ENCODE data around the gene NFKBIA.

NFKBIA gene

DNA sequence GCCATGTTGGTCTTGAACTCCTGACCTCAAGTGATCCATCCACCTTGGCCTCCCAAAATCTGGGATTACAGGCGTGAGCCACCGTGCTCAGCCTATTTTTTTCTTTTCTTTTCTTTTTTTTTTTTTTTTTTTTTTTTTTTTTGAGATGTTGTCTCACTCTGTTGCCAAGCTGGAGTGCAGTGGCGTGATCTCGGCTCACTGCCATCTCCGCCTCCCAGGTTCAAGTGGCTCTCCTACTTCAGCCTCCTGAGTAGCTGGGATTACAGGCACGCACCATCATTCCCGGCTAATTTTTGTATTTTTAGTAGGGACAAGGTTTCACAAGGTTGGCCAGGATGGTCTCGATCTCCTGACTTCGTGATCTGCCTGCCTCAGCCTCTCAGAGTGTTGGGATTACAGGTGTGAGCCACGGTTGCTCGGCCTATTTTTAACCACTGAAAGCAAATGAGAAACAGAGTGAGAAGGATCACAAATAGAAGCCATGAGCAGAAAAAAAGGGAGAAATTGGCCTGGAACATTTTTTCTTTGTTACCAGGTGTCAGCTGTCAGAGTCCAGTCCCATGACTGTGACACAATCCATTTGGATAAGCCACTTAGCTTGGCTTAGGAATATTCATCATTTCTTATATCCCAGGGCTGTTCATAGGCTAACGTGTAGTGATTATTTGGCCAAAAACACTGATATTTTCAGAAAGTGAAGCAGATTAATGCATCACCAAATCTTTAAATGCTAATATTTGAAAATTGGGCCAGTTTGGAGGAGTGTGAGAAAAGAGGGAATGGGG lies 7.9 kb upstream of the NFKBIA start:
- no peak overlapping the region for H3K4me3 ChIP-seq (replicated peaks; ENCODE audit: low read depth, low read length)
- H3K36me3 ChIP-seq (ENCODE audit: control insufficient read depth, insufficient read depth, low read length): no peaks in the 10 kb centered on the region
- no peaks in the 10 kb centered on the region for H3K27me3 ChIP-seq (replicated peaks; ENCODE audit: control insufficient read depth, insufficient read depth, low read length)
- DNase-seq (ENCODE audit: extremely low read depth, insufficient read length): no peak
- TF ChIP-seq CTCF (IDR thresholded peaks at IDR 0.05; ENCODE audit: insufficient read depth, low read length, poor library complexity, severe bottlenecking): no peak

DNA sequence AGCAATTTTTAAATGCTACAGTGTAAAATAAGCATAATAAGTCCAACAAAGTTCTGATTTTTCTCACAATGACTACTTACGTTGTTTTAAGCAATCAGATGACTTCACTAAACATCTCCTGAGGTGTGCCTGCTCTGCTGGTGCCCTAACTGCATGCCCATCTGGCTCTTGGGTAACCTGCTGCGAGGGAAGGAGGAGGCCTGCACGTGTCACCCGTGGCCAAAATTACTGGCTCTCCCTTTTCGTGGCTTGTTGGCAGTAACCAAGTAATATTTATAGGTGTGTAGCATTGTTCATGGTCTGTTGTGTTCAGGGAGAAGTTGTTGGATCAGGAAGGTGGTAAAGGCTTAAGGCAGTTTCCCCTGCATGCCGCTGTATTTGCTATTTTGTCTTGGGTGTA lies 6.3 kb upstream of the NFKBIA start:
- Histone ChIP-seq H3K27me3 (replicated peaks; ENCODE audit: control insufficient read depth, insufficient read depth, low read length) (no peaks in the 10 kb centered on the region), H3K36me3 (ENCODE audit: control insufficient read depth, insufficient read depth, low read length) (no peaks in the 10 kb centered on the region), H3K4me3 (replicated peaks; ENCODE audit: low read depth, low read length) (no peak overlapping the region)
- TF ChIP-seq CTCF (IDR thresholded peaks at IDR 0.05; ENCODE audit: insufficient read depth, low read length, poor library complexity, severe bottlenecking): no peak
- DNase-seq (ENCODE audit: extremely low read depth, insufficient read length): no peak

DNA sequence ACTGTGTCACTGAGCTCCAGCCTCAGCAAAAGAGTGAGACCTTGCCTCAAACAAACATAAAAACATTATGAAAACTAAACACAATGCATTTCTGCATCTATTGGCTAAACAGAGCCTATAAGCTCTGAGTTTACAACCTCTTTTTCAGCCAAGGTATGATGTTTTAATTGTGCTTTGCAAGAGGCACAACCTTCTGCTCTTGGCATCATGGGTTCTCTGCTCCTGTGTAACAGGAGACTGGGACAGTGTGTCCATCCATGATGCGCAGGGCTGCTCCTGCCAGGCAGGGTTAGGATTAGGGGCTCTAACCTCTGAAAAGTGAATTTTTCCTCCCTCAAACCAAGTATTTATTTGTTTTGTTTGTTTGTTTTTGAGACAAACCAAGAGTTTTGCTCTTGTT lies 5.0 kb upstream of the NFKBIA start:
- Histone ChIP-seq H3K36me3 (ENCODE audit: control insufficient read depth, insufficient read depth, low read length) (no peaks in the 10 kb centered on the region), H3K4me3 (replicated peaks; ENCODE audit: low read depth, low read length) (no peak overlapping the region), H3K27me3 (replicated peaks; ENCODE audit: control insufficient read depth, insufficient read depth, low read length) (no peaks in the 10 kb centered on the region)
- no peak for TF ChIP-seq CTCF (IDR thresholded peaks at IDR 0.05; ENCODE audit: insufficient read depth, low read length, poor library complexity, severe bottlenecking)
- DNase-seq (ENCODE audit: extremely low read depth, insufficient read length): no peak

DNA sequence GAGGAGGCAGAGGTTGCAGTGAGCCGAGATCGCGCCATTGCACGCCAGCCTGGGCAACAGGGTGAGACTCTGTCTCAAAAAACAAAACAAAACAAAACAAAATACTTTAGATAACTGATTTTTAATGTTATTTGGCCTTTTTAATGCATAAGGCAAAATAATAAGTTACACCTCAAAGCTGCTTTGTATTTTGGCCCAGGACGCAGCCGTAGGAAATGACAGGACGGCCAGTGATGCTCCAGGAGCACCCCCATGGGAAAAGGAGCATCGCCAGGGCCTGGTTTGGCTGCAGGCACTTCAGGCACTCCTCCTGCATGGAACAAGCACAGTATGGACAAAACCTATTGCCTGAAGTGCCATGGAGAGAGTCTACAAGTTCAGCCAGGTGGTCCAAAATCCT lies 3.5 kb upstream of the NFKBIA start:
- H3K36me3 ChIP-seq (ENCODE audit: control insufficient read depth, insufficient read depth, low read length): peaks cover 6% of the 10 kb centered on the region
- no peak for TF ChIP-seq CTCF (IDR thresholded peaks at IDR 0.05; ENCODE audit: insufficient read depth, low read length, poor library complexity, severe bottlenecking)
- DNase-seq (ENCODE audit: extremely low read depth, insufficient read length): no peak
- H3K27me3 ChIP-seq (replicated peaks; ENCODE audit: control insufficient read depth, insufficient read depth, low read length): no peaks in the 10 kb centered on the region
- H3K4me3 ChIP-seq (replicated peaks; ENCODE audit: low read depth, low read length): no peak overlapping the region

GRCh38 chr14:35407306-35407630 lies 2.7 kb upstream of the NFKBIA start:
- H3K36me3 ChIP-seq (ENCODE audit: control insufficient read depth, insufficient read depth, low read length): peaks cover 13% of the 10 kb centered on the region
- DNase-seq (ENCODE audit: extremely low read depth, insufficient read length): no peak
- TF ChIP-seq CTCF (IDR thresholded peaks at IDR 0.05; ENCODE audit: insufficient read depth, low read length, poor library complexity, severe bottlenecking): no peak
- no peak overlapping the region for H3K4me3 ChIP-seq (replicated peaks; ENCODE audit: low read depth, low read length)
- no peaks in the 10 kb centered on the region for H3K27me3 ChIP-seq (replicated peaks; ENCODE audit: control insufficient read depth, insufficient read depth, low read length)
